Neural crest cell (in vitro differentiated cells): ENCODE results near the gene SRRM3. TPM values are rescaled to one million over a fixed set of nuclear protein-coding genes. Genes with fewer than 3 reads are reported as not detected.

Experiments
- DNase-seq: peaks from one replicate; pipeline ENCODE4 v3.0.0; 2021; ENCODE audit warnings: low read depth, mixed read lengths, low spot score
- H3K27ac Mint-ChIP-seq: one replicate; pipeline ENCODE4 v1.8.0; 2021; ENCODE audit warnings: mild to moderate bottlenecking, mixed read lengths; ENCODE audit not compliant: unreplicated experiment
- H3K27me3 Mint-ChIP-seq: 2 replicates; pipeline ENCODE4 v1.8.0; 2021; ENCODE audit warnings: low read depth, mild to moderate bottlenecking, mixed read lengths
- H3K36me3 Mint-ChIP-seq: 2 replicates; pipeline ENCODE4 v1.8.0; 2021; ENCODE audit warnings: low read depth, mild to moderate bottlenecking, mixed read lengths
- H3K4me1 Mint-ChIP-seq: 2 replicates; pipeline ENCODE4 v1.8.0; 2021; ENCODE audit warnings: mixed read lengths
- H3K4me3 Mint-ChIP-seq: one replicate; pipeline ENCODE4 v1.8.0; 2021; ENCODE audit warnings: mild to moderate bottlenecking, mixed read lengths
- H3K9me3 Mint-ChIP-seq: 2 replicates; pipeline ENCODE4 v1.8.0; 2021; ENCODE audit warnings: mixed read lengths
- total RNA-seq: library from RNA; stranded (reverse); gene quantifications from 2 replicates; pipeline ENCODE4 v1.2.1, GENCODE V29; 2021
- TF ChIP-seq, protein P1 (sequence below): fragments of 200-600 bp; sonication (generic); conservative IDR thresholded peaks from 2 replicates; pipeline ENCODE4 v1.5.0; 2021; ENCODE audit warnings: antibody characterized with exemption, mild to moderate bottlenecking

Gene SRRM3
- total RNA-seq, 1 donor from 2014 or later, result 4.9 TPM

DNA sequence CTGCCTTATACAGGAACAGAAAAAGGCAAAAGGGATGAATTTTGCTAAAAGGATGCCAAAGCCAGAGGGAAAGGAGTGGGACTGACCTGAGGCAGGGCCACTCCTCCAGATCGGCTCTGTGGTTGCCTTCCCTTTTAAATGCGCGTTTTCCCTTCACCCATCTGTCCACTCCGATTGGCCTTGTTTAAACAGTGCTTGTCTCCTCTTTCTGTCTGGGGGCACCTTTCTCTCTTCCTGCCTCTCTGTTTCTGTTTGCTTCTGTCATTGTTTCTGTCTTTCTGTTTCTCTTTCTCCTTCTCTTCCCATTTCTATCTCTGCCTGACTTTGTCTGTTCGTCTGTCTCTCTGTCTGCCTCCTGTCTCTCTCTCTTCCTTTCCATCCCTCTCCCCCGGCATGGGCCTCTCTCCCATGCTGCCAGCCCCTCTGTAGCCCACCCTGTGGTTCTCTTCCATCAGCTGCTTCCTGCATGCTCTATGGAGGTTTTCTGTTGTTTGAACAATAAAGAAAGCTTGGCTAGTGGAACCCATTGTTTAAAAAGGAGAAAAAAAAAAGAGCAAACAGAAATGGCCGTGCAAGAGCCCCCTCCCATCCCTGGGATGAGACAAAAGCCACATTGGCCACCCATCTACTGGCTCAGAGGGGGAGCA is 71.3 kb downstream of the SRRM3 start:
- H3K27me3 Mint-ChIP-seq, result peaks cover 87% of the 10 kb centered on the region

DNA sequence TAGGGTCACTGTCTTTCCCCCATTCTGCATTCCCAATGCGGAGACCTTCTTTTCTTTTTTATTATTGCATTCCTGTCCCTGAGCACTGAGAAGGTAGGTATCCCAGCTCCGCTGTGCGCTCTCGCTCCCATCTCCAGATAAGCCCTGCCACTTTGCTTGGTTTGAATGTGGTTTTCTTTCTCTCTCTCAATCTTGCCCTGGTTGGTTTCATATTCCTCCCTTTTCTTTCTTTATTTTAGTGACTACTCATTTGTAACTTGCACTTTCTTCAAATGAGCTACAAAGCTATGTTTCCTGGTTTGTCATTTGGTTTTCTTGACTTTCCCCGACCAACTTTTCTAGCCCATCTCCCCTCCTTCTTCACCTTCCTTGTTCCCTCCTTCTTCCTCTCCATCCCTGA is 71.8 kb downstream of the SRRM3 start:
- no peak for DNase-seq
- Mint-ChIP-seq H3K27me3 (peaks cover 87% of the 10 kb centered on the region), H3K9me3 (no peaks in the 10 kb centered on the region), H3K27ac (peak overlapping the region; percentile 10), H3K36me3 (no peaks in the 10 kb centered on the region), H3K4me3 (no peak overlapping the region), H3K4me1 (peaks cover 17% of the 10 kb centered on the region)
- TF ChIP-seq, protein P1, sequence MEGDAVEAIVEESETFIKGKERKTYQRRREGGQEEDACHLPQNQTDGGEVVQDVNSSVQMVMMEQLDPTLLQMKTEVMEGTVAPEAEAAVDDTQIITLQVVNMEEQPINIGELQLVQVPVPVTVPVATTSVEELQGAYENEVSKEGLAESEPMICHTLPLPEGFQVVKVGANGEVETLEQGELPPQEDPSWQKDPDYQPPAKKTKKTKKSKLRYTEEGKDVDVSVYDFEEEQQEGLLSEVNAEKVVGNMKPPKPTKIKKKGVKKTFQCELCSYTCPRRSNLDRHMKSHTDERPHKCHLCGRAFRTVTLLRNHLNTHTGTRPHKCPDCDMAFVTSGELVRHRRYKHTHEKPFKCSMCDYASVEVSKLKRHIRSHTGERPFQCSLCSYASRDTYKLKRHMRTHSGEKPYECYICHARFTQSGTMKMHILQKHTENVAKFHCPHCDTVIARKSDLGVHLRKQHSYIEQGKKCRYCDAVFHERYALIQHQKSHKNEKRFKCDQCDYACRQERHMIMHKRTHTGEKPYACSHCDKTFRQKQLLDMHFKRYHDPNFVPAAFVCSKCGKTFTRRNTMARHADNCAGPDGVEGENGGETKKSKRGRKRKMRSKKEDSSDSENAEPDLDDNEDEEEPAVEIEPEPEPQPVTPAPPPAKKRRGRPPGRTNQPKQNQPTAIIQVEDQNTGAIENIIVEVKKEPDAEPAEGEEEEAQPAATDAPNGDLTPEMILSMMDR, result no peak

More for the DNA sequence above, 71.3 kb downstream of the SRRM3 start:
- Mint-ChIP-seq H3K27ac (no peak overlapping the region), H3K4me1 (peaks cover 17% of the 10 kb centered on the region), H3K9me3 (no peaks in the 10 kb centered on the region), H3K4me3 (no peak overlapping the region), H3K36me3 (no peaks in the 10 kb centered on the region)
- TF ChIP-seq, protein P1, result no peak
- no peak for DNase-seq

DNA sequence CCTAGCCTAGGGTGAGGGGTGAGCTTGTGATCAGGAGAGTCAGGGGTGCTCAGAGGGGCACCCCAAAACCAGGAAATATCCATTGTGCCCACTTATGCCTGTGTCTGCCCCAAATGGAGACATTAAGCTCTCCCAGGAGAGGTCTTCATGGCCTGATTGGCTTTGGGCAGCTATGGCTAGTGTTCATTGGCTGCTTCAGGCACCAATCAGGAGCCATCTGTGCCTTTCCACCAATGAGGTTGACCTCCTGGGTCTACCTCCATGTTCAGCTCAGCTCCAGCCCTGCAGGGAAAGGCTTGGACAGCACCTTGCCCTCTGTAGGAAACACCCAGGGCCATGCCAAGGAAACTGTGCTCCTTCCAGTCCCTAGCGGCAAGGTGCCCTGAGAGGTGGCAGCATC is 76.8 kb downstream of the SRRM3 start:
- H3K27me3 Mint-ChIP-seq, result peaks cover 83% of the 10 kb centered on the region
- H3K9me3 Mint-ChIP-seq, result no peaks in the 10 kb centered on the region
- peaks cover 13% of the 10 kb centered on the region for H3K4me1 Mint-ChIP-seq
- DNase-seq, result no peak
- no peaks in the 10 kb centered on the region for H3K36me3 Mint-ChIP-seq
- H3K27ac Mint-ChIP-seq, result no peak overlapping the region
- TF ChIP-seq, protein P1, result no peak
- no peak overlapping the region for H3K4me3 Mint-ChIP-seq

DNA sequence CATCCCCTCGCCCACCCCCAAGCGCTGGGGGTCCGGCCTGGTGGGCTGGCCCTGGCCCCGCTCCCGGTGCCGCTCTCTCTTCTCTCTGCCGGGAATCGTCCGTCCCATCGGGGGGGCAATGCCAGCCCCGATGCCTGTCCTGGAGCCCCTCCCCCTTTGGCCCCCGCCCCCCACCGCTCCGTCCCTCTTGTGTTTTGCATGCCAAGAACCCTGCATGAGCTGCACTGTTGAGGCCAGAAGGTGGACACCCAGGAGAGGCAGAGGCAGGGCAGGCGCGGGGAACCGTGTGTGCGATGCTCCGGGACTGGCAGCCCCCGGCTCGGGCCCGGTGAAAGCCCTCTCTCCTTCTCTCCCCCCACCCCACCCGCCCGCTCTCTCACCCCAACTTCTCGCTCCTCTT is 78.7 kb downstream of the SRRM3 start:
- TF ChIP-seq, protein P1, result no peak
- Mint-ChIP-seq H3K36me3 (no peaks in the 10 kb centered on the region), H3K27ac (no peak overlapping the region), H3K27me3 (peaks cover 90% of the 10 kb centered on the region), H3K4me3 (no peak overlapping the region), H3K4me1 (peaks cover 9% of the 10 kb centered on the region), H3K9me3 (no peaks in the 10 kb centered on the region)
- no peak for DNase-seq

DNA sequence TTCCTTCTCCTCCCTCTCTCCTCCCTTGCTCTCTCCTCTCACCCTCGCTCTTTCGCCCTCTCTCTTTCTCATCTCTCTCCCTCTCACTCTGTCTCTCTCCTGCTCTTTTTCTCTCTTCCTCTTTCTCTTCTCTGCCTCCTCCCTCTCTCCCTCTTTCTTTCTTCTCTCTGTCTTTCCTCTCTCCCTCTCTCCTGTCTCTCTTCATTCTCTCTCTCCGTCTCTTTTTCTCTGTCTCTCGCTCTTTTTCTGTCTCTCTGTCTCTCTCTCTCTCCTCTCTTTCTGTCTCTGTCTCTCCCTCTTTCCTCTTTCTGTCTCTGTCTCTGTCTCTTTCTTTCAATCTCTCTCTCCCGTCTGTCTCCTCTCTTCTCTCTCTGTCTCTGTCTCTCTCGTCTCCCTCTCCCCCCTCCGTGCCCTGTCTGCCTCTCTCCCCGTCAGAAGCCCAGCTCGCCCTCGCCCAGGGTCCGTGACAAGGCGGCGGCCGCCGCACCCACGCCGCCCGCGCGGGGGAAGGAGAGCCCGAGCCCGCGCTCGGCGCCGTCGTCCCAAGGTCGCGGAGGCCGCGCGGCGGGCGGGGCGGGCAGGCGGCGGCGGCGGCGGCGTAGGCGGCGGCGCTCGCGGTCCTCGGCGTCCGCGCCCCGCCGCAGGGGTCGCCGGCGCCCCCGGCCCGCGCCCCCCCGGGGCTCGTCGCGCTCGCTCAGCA is 79.5 kb downstream of the SRRM3 start:
- no peak overlapping the region for H3K27ac Mint-ChIP-seq
- TF ChIP-seq, protein P1, result no peak
- H3K4me3 Mint-ChIP-seq, result peak overlapping the region; percentile 12
- no peaks in the 10 kb centered on the region for H3K36me3 Mint-ChIP-seq
- H3K4me1 Mint-ChIP-seq, result peaks cover 9% of the 10 kb centered on the region
- peaks cover 89% of the 10 kb centered on the region for H3K27me3 Mint-ChIP-seq
- DNase-seq, result no peak
- no peaks in the 10 kb centered on the region for H3K9me3 Mint-ChIP-seq
